Measurements from ENCODE around the gene MAGED2.

MAGED2 gene

DNA sequence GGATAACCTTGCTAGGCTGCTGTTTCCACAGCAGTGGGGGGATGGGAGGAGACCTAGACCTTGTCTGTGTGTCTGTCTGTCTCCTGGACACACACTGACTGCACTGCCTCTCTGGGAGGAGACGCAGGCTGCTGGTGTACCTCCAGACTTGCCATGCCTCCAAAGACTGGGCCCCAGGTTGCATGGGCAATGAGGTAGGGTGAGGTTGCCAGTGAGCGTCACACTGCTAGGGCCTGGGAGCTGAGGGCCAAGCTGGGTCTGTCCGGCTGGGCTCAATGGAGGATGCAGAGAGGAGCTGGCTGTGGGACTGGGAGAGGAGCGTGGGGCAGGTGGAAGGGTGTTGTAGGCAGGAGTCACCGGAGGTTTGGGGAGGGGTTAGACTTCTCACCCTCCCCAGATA is 16.6 kb downstream of the MAGED2 start:
- H3K36me3 ChIP-seq (replicated peaks in 1 of 2; ENCODE audit: control insufficient read depth in 2 of 2, insufficient read depth in 2 of 2, low read length in 2 of 2) = no peaks in the 10 kb centered on the region
- WGBS, 2 donors (ENCODE audit: extremely low coverage in 2 of 2, insufficient read length in 2 of 2, insufficient replicate concordance in 1 of 2) = no CpG with 5 or more reads among the region's 5 CpGs

GRCh38 chrX:54824722-54825121 is 17.2 kb downstream of the MAGED2 start:
- Histone ChIP-seq H3K4me3 (ENCODE audit: low read length in 2 of 2) (no peak overlapping the region), H3K9me3 (replicated peaks in 1 of 2; ENCODE audit: control insufficient read depth in 2 of 2, insufficient read depth in 1 of 2, low read depth in 1 of 2, low read length in 2 of 2) (no peaks in the 10 kb centered on the region), H3K23ac (ENCODE audit: low read depth, low read length, poor library complexity) (no peak overlapping the region), H2AK5ac (ENCODE audit: low read depth, low read length) (no peak overlapping the region), H3K27me3 (ENCODE audit: control insufficient read depth in 3 of 3, insufficient read depth in 3 of 3, low read depth in 1 of 3, low read length in 3 of 3) (no peaks in the 10 kb centered on the region), H4K8ac (ENCODE audit: low read depth, low read length) (no peak overlapping the region), H3K27ac (replicated peaks; ENCODE audit: low read length) (no peak overlapping the region), H3K18ac (ENCODE audit: low read length) (no peak overlapping the region), H3K4me1 (ENCODE audit: control insufficient read depth in 2 of 2, insufficient read depth in 1 of 2, low read depth in 1 of 2, low read length in 2 of 2) (peaks cover 0 to 3% of the 10 kb centered on the region in 2 donors), H4K91ac (ENCODE audit: low read depth, low read length, poor library complexity) (no peak overlapping the region), H3K4ac (ENCODE audit: low read length) (no peak overlapping the region), H2BK5ac (ENCODE audit: low read length) (no peak overlapping the region), H3K79me1 (ENCODE audit: low read depth, low read length) (no peaks in the 10 kb centered on the region), H2AFZ (ENCODE audit: low read length) (no peak overlapping the region), H3K9ac (ENCODE audit: low read depth, low read length, poor library complexity) (no peak overlapping the region), H3K36me3 (replicated peaks in 1 of 2; ENCODE audit: control insufficient read depth in 2 of 2, insufficient read depth in 2 of 2, low read length in 2 of 2) (no peaks in the 10 kb centered on the region), H2BK12ac (ENCODE audit: low read length) (no peak overlapping the region), H2BK120ac (ENCODE audit: low read depth, low read length) (no peak overlapping the region), H3K4me2 (ENCODE audit: insufficient read depth, low read length, poor library complexity, severe bottlenecking) (no peak overlapping the region), H2BK15ac (ENCODE audit: low read length) (no peak overlapping the region), H3K14ac (ENCODE audit: low read length) (no peak overlapping the region)
- no peak for DNase-seq (ENCODE audit: low spot score)
- WGBS, 2 donors (ENCODE audit: extremely low coverage in 2 of 2, insufficient read length in 2 of 2, insufficient replicate concordance in 1 of 2) = no CpG with 5 or more reads among the region's 8 CpGs

More for the DNA sequence above, 16.6 kb downstream of the MAGED2 start:
- no peaks in the 10 kb centered on the region for H3K27me3 ChIP-seq (ENCODE audit: control insufficient read depth in 3 of 3, insufficient read depth in 3 of 3, low read depth in 1 of 3, low read length in 3 of 3)
- no peak overlapping the region for H2BK120ac ChIP-seq (ENCODE audit: low read depth, low read length)
- H3K23ac ChIP-seq (ENCODE audit: low read depth, low read length, poor library complexity) = no peak overlapping the region
- H3K79me1 ChIP-seq (ENCODE audit: low read depth, low read length) = no peaks in the 10 kb centered on the region
- no peak overlapping the region for H3K4me2 ChIP-seq (ENCODE audit: insufficient read depth, low read length, poor library complexity, severe bottlenecking)
- no peak overlapping the region for H3K27ac ChIP-seq (replicated peaks; ENCODE audit: low read length)
- H2AFZ ChIP-seq (ENCODE audit: low read length) = peak overlapping the region; percentile 68
- no peaks in the 10 kb centered on the region for H3K9me3 ChIP-seq (replicated peaks in 1 of 2; ENCODE audit: control insufficient read depth in 2 of 2, insufficient read depth in 1 of 2, low read depth in 1 of 2, low read length in 2 of 2)
- no peak overlapping the region for H3K4me3 ChIP-seq (ENCODE audit: low read length in 2 of 2)
- H3K4me1 ChIP-seq (ENCODE audit: control insufficient read depth in 2 of 2, insufficient read depth in 1 of 2, low read depth in 1 of 2, low read length in 2 of 2) = peaks cover 0 to 3% of the 10 kb centered on the region in 2 donors
- H3K9ac ChIP-seq (ENCODE audit: low read depth, low read length, poor library complexity) = no peak overlapping the region
- H2BK12ac ChIP-seq (ENCODE audit: low read length) = peak overlapping the region; percentile 88
- no peak overlapping the region for H2BK15ac ChIP-seq (ENCODE audit: low read length)
- no peak overlapping the region for H2AK5ac ChIP-seq (ENCODE audit: low read depth, low read length)
- no peak overlapping the region for H4K8ac ChIP-seq (ENCODE audit: low read depth, low read length)
- no peak overlapping the region for H2BK5ac ChIP-seq (ENCODE audit: low read length)
- no peak overlapping the region for H3K18ac ChIP-seq (ENCODE audit: low read length)
- H4K91ac ChIP-seq (ENCODE audit: low read depth, low read length, poor library complexity) = no peak overlapping the region
- H3K4ac ChIP-seq (ENCODE audit: low read length) = no peak overlapping the region
- no peak overlapping the region for H3K14ac ChIP-seq (ENCODE audit: low read length)
- no peak for DNase-seq (ENCODE audit: low spot score)

DNA sequence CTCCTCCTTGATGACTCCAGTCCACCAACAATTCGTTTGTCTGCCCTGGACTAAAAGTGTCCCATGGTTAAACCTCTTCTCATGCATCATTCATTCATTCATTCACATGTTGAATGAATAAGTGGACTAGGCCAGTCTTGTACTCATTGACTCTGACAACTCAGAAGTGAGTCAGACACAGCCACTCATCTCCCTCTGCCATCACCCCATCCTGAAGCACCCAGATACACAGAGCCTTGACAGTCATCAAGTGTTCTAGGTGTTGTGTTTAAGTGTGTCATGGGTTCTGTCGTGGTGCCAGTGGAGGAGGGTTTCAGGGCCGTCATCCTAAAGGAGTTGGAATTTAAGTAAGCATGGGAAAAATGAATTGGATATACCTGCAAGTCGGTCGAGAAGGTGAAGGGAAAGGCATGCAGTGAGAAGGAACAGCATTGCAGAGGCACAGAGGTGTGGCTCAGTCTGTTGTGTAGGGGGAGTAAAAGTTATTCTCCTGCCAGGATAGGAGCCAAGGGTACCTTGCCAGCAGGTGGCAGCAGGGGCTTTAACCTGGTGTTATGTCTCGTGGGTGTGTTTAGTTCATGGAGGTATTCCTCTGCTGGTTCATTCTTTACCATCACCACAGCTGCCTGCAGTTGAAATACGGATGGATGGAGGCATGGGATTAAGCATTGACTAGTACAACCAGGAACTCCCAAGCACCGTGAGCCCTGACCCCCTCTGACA is 18.3 kb downstream of the MAGED2 start:
- Histone ChIP-seq H2BK120ac (ENCODE audit: low read depth, low read length) (no peak overlapping the region), H2BK12ac (ENCODE audit: low read length) (no peak overlapping the region), H3K4ac (ENCODE audit: low read length) (no peak overlapping the region), H3K4me3 (ENCODE audit: low read length in 2 of 2) (no peak overlapping the region), H3K9me3 (replicated peaks in 1 of 2; ENCODE audit: control insufficient read depth in 2 of 2, insufficient read depth in 1 of 2, low read depth in 1 of 2, low read length in 2 of 2) (no peaks in the 10 kb centered on the region), H4K91ac (ENCODE audit: low read depth, low read length, poor library complexity) (no peak overlapping the region), H3K14ac (ENCODE audit: low read length) (no peak overlapping the region), H3K4me1 (ENCODE audit: control insufficient read depth in 2 of 2, insufficient read depth in 1 of 2, low read depth in 1 of 2, low read length in 2 of 2) (peaks cover 0 to 3% of the 10 kb centered on the region in 2 donors), H3K27ac (replicated peaks; ENCODE audit: low read length) (no peak overlapping the region), H3K18ac (ENCODE audit: low read length) (no peak overlapping the region), H3K9ac (ENCODE audit: low read depth, low read length, poor library complexity) (no peak overlapping the region), H2AK5ac (ENCODE audit: low read depth, low read length) (no peak overlapping the region), H3K4me2 (ENCODE audit: insufficient read depth, low read length, poor library complexity, severe bottlenecking) (no peak overlapping the region), H3K36me3 (replicated peaks in 1 of 2; ENCODE audit: control insufficient read depth in 2 of 2, insufficient read depth in 2 of 2, low read length in 2 of 2) (no peaks in the 10 kb centered on the region), H3K23ac (ENCODE audit: low read depth, low read length, poor library complexity) (no peak overlapping the region), H3K79me1 (ENCODE audit: low read depth, low read length) (no peaks in the 10 kb centered on the region), H3K27me3 (ENCODE audit: control insufficient read depth in 3 of 3, insufficient read depth in 3 of 3, low read depth in 1 of 3, low read length in 3 of 3) (no peaks in the 10 kb centered on the region), H2AFZ (ENCODE audit: low read length) (no peak overlapping the region), H2BK5ac (ENCODE audit: low read length) (no peak overlapping the region), H2BK15ac (ENCODE audit: low read length) (no peak overlapping the region), H4K8ac (ENCODE audit: low read depth, low read length) (no peak overlapping the region)
- no CpG with 5 or more reads among the region's 8 CpGs for WGBS, 2 donors (ENCODE audit: extremely low coverage in 2 of 2, insufficient read length in 2 of 2, insufficient replicate concordance in 1 of 2)
- DNase-seq (ENCODE audit: low spot score) = no peak

DNA sequence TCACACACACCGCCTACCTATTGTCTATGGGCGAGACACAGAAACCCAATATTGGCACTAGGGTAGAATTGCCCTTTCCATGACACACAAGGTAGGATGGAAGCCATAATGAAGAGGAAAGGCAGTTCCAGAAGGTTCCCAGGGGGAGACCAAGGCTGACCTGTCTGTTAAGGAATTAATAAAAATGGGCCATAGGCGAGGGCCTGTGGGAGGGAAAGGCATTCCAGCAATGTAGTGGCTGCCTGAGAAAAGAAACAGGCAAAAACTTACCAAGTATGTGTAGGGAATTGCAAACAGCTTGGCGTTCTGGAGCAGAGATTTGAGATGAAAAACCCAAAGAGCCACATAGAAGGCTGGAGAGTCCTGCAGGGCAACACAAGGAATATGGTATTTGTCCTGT is 19.1 kb downstream of the MAGED2 start:
- Histone ChIP-seq H3K79me1 (ENCODE audit: low read depth, low read length) (no peaks in the 10 kb centered on the region), H2AK5ac (ENCODE audit: low read depth, low read length) (no peak overlapping the region), H3K4ac (ENCODE audit: low read length) (no peak overlapping the region), H2BK15ac (ENCODE audit: low read length) (no peak overlapping the region), H3K4me2 (ENCODE audit: insufficient read depth, low read length, poor library complexity, severe bottlenecking) (no peak overlapping the region), H2AFZ (ENCODE audit: low read length) (no peak overlapping the region), H3K27ac (replicated peaks; ENCODE audit: low read length) (no peak overlapping the region), H4K8ac (ENCODE audit: low read depth, low read length) (no peak overlapping the region), H3K27me3 (ENCODE audit: control insufficient read depth in 3 of 3, insufficient read depth in 3 of 3, low read depth in 1 of 3, low read length in 3 of 3) (peaks cover 0 to 1% (median 0%) of the 10 kb centered on the region in 3 experiments), H3K23ac (ENCODE audit: low read depth, low read length, poor library complexity) (no peak overlapping the region), H3K36me3 (replicated peaks in 1 of 2; ENCODE audit: control insufficient read depth in 2 of 2, insufficient read depth in 2 of 2, low read length in 2 of 2) (no peaks in the 10 kb centered on the region), H3K9me3 (replicated peaks in 1 of 2; ENCODE audit: control insufficient read depth in 2 of 2, insufficient read depth in 1 of 2, low read depth in 1 of 2, low read length in 2 of 2) (no peaks in the 10 kb centered on the region), H2BK5ac (ENCODE audit: low read length) (no peak overlapping the region), H2BK12ac (ENCODE audit: low read length) (no peak overlapping the region), H3K9ac (ENCODE audit: low read depth, low read length, poor library complexity) (no peak overlapping the region), H2BK120ac (ENCODE audit: low read depth, low read length) (no peak overlapping the region), H3K14ac (ENCODE audit: low read length) (no peak overlapping the region), H3K18ac (ENCODE audit: low read length) (no peak overlapping the region), H4K91ac (ENCODE audit: low read depth, low read length, poor library complexity) (no peak overlapping the region), H3K4me1 (ENCODE audit: control insufficient read depth in 2 of 2, insufficient read depth in 1 of 2, low read depth in 1 of 2, low read length in 2 of 2) (peaks cover 0 to 3% of the 10 kb centered on the region in 2 donors), H3K4me3 (ENCODE audit: low read length in 2 of 2) (no peak overlapping the region)
- DNase-seq (ENCODE audit: low spot score) = no peak
- WGBS, 2 donors (ENCODE audit: extremely low coverage in 2 of 2, insufficient read length in 2 of 2, insufficient replicate concordance in 1 of 2) = no CpG with 5 or more reads among the region's 4 CpGs
